Fibroblast of skin of abdomen (primary cell): ENCODE measurements around the gene POLH. TPM values are rescaled to one million over a fixed set of nuclear protein-coding genes. Genes with fewer than 3 reads are reported as not detected.
"Not testable (repeated sequence)": the region's sequence is repeated elsewhere in the genome, so short reads cannot be mapped to it uniquely, and the experiment has no call there.

Source experiments
- DNase-seq: peaks from one replicate; pipeline ENCODE4 v3.0.0-alpha.2; 2013
- polyA plus RNA-seq, 2 experiments: library from polyadenylated mRNA; unstranded; fragments of 120-200 nt; gene quantifications; one replicate each; pipeline ENCODE4 v1.2.1, GENCODE V29; 2013; ENCODE audit not compliant: insufficient read length in 2 of 2

Gene POLH
- 23.4 TPM for polyA plus RNA-seq (2013, experiment 1 of 2; ENCODE audit: insufficient read length)
- 22.7 TPM for polyA plus RNA-seq (2013, experiment 2 of 2; ENCODE audit: insufficient read length)

GRCh38 chr6:43575772-43576551 is at the start of gene POLH, which contains the start of gene XPO5:
Gene POLH, plus strand, starts transcription at chr6:43576185. Its CDS starts 6,135 bp downstream, at chr6:43582320.
Gene XPO5, minus strand, starts transcription at chr6:43576038. Its CDS starts 174 bp downstream, at chr6:43575864.
- DNase-seq = peak; percentile 91

GRCh38 chr6:43532201-43532600 is 43.8 kb upstream of the POLH start:
- DNase-seq = peak; percentile 9

GRCh38 chr6:43538986-43539385 is 37.0 kb upstream of the POLH start:
- DNase-seq = not testable (repeated sequence)

- not testable (repeated sequence) for DNase-seq
These were observed 36.6 kb upstream of the POLH start for GRCh38 chr6:43539409-43539808.

- DNase-seq = no peak
These were observed 35.5 kb upstream of the POLH start for GRCh38 chr6:43540507-43540906.

GRCh38 chr6:43541774-43542471 is 34.1 kb upstream of the POLH start:
- DNase-seq = no peak

GRCh38 chr6:43544461-43544860 is 31.5 kb upstream of the POLH start:
- DNase-seq = no peak

- DNase-seq = no peak
These were observed 28.8 kb upstream of the POLH start for GRCh38 chr6:43547222-43547621.

- DNase-seq = not testable (repeated sequence)
These were observed 18.4 kb upstream of the POLH start for GRCh38 chr6:43557620-43558019.

- DNase-seq = no peak
These were observed 16.7 kb upstream of the POLH start for GRCh38 chr6:43559328-43559727.

GRCh38 chr6:43570876-43571441 is 5.0 kb upstream of the POLH start:
- peak; percentile 6 for DNase-seq

- no peak for DNase-seq
These were observed 4.0 kb upstream of the POLH start for GRCh38 chr6:43572015-43572414.

GRCh38 chr6:43575105-43575771 is 747 bp upstream of the POLH start:
- no peak for DNase-seq

- no peak for DNase-seq
These were observed 2.8 kb downstream of the POLH start for GRCh38 chr6:43578748-43579147.

GRCh38 chr6:43579171-43579570 is 3.2 kb downstream of the POLH start:
- DNase-seq = peak; percentile 10

- no peak for DNase-seq
These were observed 6.9 kb downstream of the POLH start for GRCh38 chr6:43582911-43583310.

- DNase-seq = peak; percentile 42
These were observed 9.0 kb downstream of the POLH start for GRCh38 chr6:43584892-43585570.

GRCh38 chr6:43588194-43588593 is 12.2 kb downstream of the POLH start:
- DNase-seq = no peak

- DNase-seq = not testable (repeated sequence)
These were observed 13.6 kb downstream of the POLH start for GRCh38 chr6:43589564-43589963.

GRCh38 chr6:43593938-43594337 is 18.0 kb downstream of the POLH start:
- DNase-seq = no peak

- no peak for DNase-seq
These were observed 24.6 kb downstream of the POLH start for GRCh38 chr6:43600595-43600994.

GRCh38 chr6:43604174-43604573 is 28.2 kb downstream of the POLH start:
- DNase-seq = peak; percentile 73
